GM19324 (cell line): ENCODE data around the gene BCL2L15.

ENCODE experiments used
- ATAC-seq: cut with Tn5 transposase; IDR thresholded peaks from one replicate; pipeline ENCODE4 v1.9.1; 2021; ENCODE audit warnings: mild to moderate bottlenecking, moderate library complexity; ENCODE audit not compliant: unreplicated experiment, low FRiP score

BCL2L15 gene

DNA sequence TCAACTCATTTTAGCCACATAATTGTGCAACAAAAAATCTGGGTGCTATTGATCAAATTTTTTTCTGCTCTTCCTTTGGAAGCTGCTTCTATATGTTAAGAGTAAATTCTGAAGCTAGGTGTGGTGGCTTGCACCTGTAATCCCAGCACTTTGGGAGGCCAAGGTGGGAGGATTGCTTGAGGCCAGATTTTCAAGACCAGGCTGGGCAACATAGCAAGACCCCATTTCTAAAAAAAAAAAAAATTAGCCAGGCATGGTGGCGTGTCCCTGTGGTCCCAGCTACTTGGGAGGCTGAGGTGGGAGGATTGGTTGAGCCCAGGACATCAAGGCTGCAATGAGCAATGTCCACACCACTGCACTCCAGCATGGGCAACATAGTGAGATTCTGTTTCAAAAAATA is 50.8 kb downstream of the BCL2L15 start:
- no peak for ATAC-seq

GRCh38 chr1:113835686-113836290 is 51.6 kb downstream of the BCL2L15 start:
- ATAC-seq = no peak

GRCh38 chr1:113834716-113835115 is 52.7 kb downstream of the BCL2L15 start:
- no peak for ATAC-seq
